GM21381 (cell line): ENCODE results near the gene RPS6KA4.
A peak's percentile ranks its signal among the peaks of the same experiment; 100 is the strongest.

ENCODE experiments used
- ATAC-seq: cut with Tn5 transposase; IDR thresholded peaks from one replicate; pipeline ENCODE4 v1.9.1; 2021; ENCODE audit warnings: mild to moderate bottlenecking, moderate library complexity; ENCODE audit not compliant: unreplicated experiment

Gene RPS6KA4

GRCh38 chr11:64324692-64325469 lies 34.1 kb upstream of the RPS6KA4 start:
- ATAC-seq, result no peak

- no peak for ATAC-seq
These were observed 31.6 kb upstream of the RPS6KA4 start for GRCh38 chr11:64327375-64327774.

GRCh38 chr11:64327993-64328392 lies 31.0 kb upstream of the RPS6KA4 start:
- no peak for ATAC-seq

- no peak for ATAC-seq
These were observed 28.1 kb upstream of the RPS6KA4 start for GRCh38 chr11:64330888-64331287.

DNA sequence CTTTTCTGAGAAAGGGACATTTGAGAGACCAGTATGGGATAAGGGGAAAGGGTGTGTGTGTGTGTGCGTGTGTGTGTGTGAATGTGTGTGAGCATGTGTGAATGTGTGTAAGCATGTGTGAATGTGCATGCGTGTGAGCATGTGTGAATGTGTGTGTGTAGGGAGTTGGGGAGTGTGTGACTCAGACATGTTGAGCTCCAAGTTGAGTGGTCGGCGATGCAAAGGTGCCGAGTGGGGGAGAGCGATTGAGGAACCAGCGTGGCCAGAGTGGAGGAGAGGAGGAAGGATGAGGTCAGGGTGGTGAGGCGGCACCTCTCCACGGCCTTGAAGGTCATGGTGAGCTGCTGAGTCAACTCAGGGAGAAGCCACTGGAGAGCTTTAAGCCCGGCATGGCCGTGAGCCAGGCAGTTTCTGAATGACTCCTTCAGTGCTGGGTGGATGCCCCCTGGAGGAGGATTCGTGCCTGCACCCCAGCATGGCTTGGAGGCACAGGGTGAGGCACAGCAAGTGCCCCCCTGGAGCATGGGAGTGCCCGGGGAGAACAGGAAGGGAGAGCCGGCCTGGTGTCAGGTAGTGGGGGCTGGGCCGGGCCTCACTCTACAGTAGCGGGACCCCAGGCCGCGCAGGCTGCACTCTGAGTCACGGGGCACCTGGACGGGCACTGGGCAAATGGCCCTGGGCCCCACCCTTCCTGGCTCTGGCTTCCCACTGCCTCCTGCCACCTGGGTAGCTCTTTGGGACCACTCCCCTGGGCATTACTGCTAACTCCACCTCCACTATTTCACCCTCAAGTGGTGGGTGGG lies 27.2 kb upstream of the RPS6KA4 start:
- ATAC-seq, result no peak

DNA sequence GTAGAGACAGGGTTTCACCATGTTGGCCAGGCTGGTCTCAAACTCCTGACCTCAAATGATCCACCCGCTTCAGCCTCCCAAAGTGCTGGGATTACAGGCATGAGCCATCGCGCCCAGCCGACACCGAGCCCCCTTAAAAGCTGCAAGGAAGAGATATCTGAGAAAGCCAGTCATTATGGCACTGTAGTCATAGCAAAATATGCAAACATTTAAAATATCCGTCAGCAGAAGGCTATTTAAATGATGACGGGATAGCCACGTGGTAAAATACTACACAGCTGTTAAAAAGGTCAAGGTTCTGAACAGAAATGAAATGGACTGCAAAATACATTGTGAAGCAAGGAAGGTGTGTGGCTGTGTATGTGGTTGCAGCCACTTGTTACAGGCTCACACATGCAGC lies 25.4 kb upstream of the RPS6KA4 start:
- no peak for ATAC-seq

DNA sequence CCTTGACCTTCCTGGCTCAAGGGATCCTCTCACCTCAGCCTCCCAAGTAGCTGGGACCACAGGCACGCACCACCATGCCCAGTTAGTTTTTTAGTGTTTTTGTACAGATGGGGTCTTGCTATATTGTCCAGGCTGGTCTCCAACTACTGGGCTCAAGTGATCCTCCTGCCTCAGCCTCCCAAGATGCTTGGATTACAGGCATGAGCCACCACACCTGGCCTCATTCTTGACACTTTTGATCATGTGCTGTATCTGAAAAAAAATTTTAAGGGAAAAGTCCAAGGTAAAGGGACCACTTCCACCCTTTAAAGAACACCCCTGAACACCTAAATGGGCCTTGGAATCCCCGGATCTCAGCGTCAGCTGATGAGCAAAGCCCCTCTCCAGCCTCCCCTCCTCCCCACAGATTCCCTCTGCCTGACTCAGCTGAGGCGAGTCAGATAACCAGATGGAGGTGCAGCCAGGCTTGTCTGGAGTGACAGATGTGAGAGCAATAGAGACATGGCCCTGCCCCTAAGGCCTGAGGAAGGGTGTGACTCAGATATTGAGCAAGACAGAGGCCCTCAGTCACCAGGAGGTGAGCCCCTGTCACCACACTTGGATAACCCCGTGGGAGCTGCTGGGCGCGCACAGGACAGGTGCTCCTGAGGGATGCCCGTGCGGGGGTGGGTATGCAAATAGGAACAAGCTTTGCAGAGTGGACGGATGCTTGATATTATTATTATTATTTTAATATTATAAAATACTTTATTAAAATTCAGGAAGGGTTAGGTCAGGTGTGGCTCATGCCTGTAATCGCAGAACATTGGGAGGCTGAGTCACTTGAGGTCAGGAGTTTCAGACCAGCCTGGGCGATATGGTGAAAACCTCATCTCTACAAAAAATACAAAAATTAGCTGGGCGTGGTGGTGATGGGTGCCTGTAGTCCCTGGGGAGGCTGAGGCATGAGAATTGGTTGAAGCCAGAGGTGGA lies 23.9 kb upstream of the RPS6KA4 start:
- peak; percentile 68 for ATAC-seq

DNA sequence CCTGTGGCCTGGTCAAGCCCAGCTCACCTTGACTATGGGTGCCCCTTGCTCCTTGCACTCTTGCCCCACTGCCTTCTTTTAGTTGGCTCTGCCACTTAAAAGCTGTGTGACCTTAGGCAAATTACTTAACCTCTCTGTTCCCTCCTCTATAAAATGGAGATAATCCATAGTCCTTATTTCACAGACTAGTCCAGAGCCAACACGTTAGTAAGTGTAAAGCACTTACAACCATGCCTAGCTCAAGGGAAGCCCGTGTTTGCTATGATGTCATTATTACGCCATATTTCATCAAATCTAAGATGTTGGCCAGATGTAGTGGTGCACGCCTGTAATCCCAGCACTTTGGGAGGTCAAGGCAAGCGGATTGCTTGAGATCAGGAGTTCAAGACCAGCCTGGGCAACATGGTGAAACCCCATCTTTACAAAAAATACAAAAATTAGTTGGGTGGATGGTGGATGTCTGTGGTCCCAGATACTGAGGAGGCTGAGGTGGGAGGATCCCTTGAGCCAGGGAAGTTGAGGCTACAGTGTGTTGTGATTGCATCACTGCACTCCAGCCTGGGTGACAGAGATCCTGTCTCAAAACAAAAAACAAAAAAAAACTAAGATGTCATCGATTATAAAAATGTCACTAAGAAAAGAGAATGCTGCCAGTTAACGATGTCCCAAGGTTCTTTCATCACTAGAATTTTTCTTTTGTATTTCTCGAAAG lies 21.3 kb upstream of the RPS6KA4 start:
- ATAC-seq, result no peak

- no peak for ATAC-seq
These were observed 20.2 kb upstream of the RPS6KA4 start for GRCh38 chr11:64338716-64339115.

DNA sequence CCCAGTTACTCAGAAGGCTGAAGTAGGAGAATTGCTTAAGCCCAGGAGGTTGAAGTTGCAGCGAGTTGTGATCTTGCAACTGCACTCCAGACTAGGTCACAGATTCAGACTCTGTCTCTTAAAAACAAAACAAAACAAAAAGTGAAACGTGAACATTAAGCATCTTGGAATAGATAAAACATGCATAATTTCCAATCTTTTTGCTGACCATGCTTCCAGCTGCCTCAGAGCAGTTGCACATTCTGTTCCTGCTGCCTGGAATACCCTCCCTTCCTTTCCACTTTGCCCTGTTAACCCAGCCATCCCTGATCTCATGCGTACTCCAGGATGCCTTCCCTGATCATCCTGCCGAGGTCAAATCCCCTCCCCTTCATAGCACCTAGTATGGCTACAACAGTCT lies 19.7 kb upstream of the RPS6KA4 start:
- ATAC-seq, result no peak

DNA sequence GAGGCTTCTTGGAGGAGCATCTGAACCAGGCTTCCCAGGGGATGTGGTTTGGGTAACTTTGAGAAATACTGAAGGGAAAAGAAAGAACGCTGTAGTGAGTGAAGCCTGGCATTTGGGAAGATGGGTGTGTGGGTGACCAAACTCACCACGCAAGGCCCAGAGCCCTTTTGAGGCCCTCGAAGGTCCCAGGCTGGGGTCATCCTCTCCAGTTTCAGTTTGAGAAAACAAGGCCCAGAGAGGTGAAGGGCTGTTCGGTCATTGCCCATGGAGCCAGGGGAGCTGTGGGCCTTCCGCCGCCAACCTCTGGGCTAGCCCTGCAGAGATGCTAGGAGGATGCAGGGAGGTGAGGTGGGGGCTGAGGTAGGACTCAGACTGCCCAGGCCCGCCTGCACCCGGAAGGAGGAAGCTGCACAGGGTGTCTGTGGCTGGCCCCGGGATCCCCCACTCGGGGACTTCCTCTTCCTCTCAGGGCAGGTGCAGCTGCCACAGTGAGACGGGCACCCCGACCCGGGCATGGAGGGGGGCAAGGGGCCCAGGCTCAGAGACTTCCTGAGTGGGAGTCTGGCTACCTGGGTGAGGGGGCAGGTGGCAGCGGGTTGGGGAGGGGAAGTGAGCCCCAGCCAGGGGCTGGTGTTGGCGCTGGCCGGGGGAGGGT lies 19.1 kb upstream of the RPS6KA4 start, which contains the start of gene CCDC88B:
Gene CCDC88B, plus strand, starts transcription at position 451 of the 655 bp plus-strand sequence. Its CDS starts 63 bp downstream, at position 514.
- peak; percentile 52 for ATAC-seq

- ATAC-seq, result no peak
These were observed 18.2 kb upstream of the RPS6KA4 start for GRCh38 chr11:64340671-64341335.

GRCh38 chr11:64341429-64341828 lies 17.5 kb upstream of the RPS6KA4 start:
- no peak for ATAC-seq

DNA sequence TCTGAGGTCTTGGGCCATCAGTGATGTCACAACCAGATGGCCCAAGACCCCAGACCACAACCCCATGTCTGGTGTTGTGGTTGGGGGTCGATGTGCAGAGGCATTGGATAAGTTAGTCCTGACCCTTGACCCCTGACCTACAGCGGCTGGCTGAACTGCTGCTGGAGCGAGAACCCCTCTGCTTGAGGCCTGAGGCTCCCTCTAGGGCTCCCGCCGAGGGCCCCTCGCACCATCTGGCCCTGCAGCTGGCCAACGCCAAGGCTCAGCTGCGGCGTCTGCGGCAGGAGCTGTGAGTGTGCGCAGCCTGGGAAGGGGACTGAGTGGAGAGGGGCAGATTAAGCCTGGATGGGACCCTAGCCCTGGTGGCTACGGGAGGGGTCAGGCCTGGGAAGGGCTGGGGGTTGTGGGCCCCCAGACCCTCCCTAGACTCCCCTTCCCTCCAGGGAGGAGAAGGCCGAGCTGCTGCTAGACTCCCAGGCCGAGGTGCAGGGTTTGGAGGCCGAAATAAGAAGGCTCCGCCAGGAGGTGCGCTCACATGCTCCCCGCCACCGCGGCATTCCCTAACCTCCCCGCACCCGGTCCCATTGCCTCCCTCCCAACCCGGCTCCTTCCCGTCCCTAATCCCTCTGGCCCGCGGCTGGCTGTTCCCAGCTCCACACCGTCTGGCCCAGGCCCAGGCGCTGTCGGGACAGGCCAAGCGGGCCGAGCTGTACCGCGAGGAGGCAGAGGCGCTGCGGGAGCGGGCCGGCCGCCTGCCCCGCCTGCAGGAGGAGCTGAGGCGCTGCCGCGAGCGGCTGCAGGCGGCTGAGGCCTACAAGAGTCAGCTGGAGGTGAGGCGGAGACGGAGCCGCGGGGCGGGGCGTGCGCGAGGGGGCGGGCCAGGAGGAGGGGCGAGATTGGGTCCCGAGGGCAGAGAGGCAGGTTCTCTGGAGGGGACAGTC lies 16.8 kb upstream of the RPS6KA4 start:
- no peak for ATAC-seq

DNA sequence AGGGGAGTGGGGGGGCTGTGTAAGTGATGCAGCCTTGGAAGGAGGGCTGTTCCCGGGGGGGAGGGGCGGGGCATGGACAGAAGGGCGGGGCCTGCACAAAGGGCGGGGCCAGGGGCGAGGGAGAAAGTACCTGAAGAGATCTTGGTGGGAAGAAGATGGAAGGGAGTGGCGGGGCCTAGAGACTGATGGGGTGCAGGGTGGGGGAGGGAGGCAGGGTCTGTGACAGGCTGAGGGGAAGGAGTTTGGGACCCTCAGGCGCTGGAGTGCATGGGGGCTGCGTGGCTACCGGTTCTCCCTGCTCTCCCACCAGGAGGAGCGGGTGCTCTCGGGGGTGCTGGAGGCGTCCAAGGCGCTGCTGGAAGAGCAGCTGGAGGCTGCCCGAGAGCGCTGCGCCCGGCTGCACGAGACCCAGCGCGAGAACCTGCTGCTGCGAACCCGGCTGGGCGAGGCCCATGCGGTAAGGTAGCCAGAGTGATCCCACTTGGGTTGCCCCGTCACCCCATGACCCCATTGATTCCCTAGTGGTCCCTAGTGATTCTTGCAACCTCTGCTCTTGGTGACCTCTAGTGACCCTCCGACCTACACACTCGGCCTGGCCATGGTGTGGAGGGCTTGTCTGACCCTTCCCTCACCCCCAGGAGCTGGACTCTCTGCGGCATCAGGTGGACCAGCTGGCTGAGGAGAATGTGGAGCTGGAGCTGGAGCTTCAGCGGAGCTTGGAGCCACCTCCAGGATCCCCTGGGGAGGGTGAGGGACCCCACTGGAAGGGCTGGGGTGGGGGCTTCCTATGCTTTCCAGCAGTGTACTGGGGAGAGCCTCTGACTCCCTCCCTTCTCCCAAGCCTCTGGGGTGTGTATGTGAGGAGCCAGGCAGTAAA lies 15.9 kb upstream of the RPS6KA4 start:
- no peak for ATAC-seq

- no peak for ATAC-seq
These were observed 15.0 kb upstream of the RPS6KA4 start for GRCh38 chr11:64343767-64344559.
